ENCODE results near the gene IPO4.

IPO4 gene

GRCh38 chr14:24179961-24180796 lies 8.4 kb downstream of the IPO4 start:
- peak overlapping the region in 8 of 21 experiments; percentile 21 to 69 (median 62) for H3K27ac ChIP-seq
- H3K4me3 ChIP-seq, result no peak overlapping the region

GRCh38 chr14:24179294-24179960 lies 9.2 kb downstream of the IPO4 start:
- peak overlapping the region in 7 of 21 experiments; percentile 29 to 69 (median 63) for H3K27ac ChIP-seq

GRCh38 chr14:24178399-24179178 lies 10.0 kb downstream of the IPO4 start:
- Histone ChIP-seq H3K4me3 (no peak overlapping the region), H3K27ac (peak overlapping the region in 3 of 21 experiments; percentile 40 to 69 (median 67))

More at GRCh38 chr14:24179294-24179960, 9.2 kb downstream of the IPO4 start:
- H3K4me3 ChIP-seq, result no peak overlapping the region

- no peak overlapping the region for H3K27ac ChIP-seq
- H3K4me3 ChIP-seq, result no peak overlapping the region
Observed at GRCh38 chr14:24177891-24178290, 10.7 kb downstream of the IPO4 start.

GRCh38 chr14:24177041-24177825 lies 11.4 kb downstream of the IPO4 start:
- Histone ChIP-seq H3K4me3 (no peak overlapping the region), H3K27ac (no peak overlapping the region)

GRCh38 chr14:24176599-24176998 lies 12.0 kb downstream of the IPO4 start:
- no peak overlapping the region for H3K27ac ChIP-seq
- no peak overlapping the region for H3K4me3 ChIP-seq

- H3K4me3 ChIP-seq, result no peak overlapping the region
- no peak overlapping the region for H3K27ac ChIP-seq
Observed at GRCh38 chr14:24172871-24173281, 15.7 kb downstream of the IPO4 start.

GRCh38 chr14:24172261-24172860 lies 16.3 kb downstream of the IPO4 start:
- Histone ChIP-seq H3K4me3 (peak overlapping the region in 4 of 7 experiments; percentile 0 to 15 (median 14)), H3K27ac (peak overlapping the region in 2 of 21 experiments; percentile 34 to 36)

- H3K27ac ChIP-seq, result peak within 1 kb of the TSS in 2 of 21 experiments; percentile 34 to 36
- peak within 1 kb of the TSS in 4 of 7 experiments; percentile 0 to 15 (median 14) for H3K4me3 ChIP-seq
Observed at GRCh38 chr14:24171422-24172260, 17.0 kb downstream of the IPO4 start, which contains the start of gene REC8. REC8 (plus strand) TSS chr14:24172080; CDS start chr14:24172553, 473 bp downstream.

- Histone ChIP-seq H3K27ac (peak overlapping the region in 1 of 21 experiments; percentile 2), H3K4me3 (no peak overlapping the region)
Observed at GRCh38 chr14:24167469-24168114, 21.0 kb downstream of the IPO4 start.

- Histone ChIP-seq H3K4me3 (no peak overlapping the region), H3K27ac (no peak overlapping the region)
Observed at GRCh38 chr14:24165785-24166184, 22.8 kb downstream of the IPO4 start.

GRCh38 chr14:24164518-24164991 lies 24.1 kb downstream of the IPO4 start:
- H3K4me3 ChIP-seq, result no peak overlapping the region
- peak overlapping the region in 5 of 21 experiments; percentile 2 to 98 (median 14) for H3K27ac ChIP-seq

GRCh38 chr14:24162093-24162492 lies 26.5 kb downstream of the IPO4 start:
- Histone ChIP-seq H3K4me3 (peak overlapping the region; percentile 54 to 76 (median 72)), H3K27ac (peak overlapping the region in 20 of 21 experiments; percentile 86 to 100 (median 98))

GRCh38 chr14:24160850-24161804 lies 27.5 kb downstream of the IPO4 start, which contains the start of gene IRF9:
IRF9 (plus strand) TSS chr14:24161265; CDS start chr14:24162145, 880 bp downstream.
- peak within 1 kb of the TSS; percentile 54 to 76 (median 72) for H3K4me3 ChIP-seq
- H3K27ac ChIP-seq, result peak within 1 kb of the TSS; percentile 81 to 100 (median 98)

- no peak overlapping the region for H3K4me3 ChIP-seq
- H3K27ac ChIP-seq, result peak overlapping the region; percentile 31 to 100 (median 98)
Observed at GRCh38 chr14:24160499-24160849, 28.1 kb downstream of the IPO4 start.

Data from skin epidermis (tissue), 12 donors.